GM23338 (cell line): ENCODE results near the gene ADGRL3. TPM values are rescaled to one million over a fixed set of nuclear protein-coding genes. Genes with fewer than 3 reads are reported as not detected.
"Not testable (repeated sequence)": the region's sequence is repeated elsewhere in the genome, so short reads cannot be mapped to it uniquely, and the experiment has no call there.

Experiments
- ATAC-seq: fragments of 200-7000 bp; cut with Tn5 transposase; 3 replicates; pipeline ENCODE4 v1.9.1; 2020
- DNase-seq: peaks from one replicate; pipeline ENCODE4 v3.0.0-alpha.2; 2015; ENCODE audit warnings: low spot score
- H2AFZ ChIP-seq: fragments of 200-600 bp; sonication (generic); 2 replicates; pipeline ENCODE4 v1.8.0; 2016; ENCODE audit warnings: antibody characterized with exemption, mild to moderate bottlenecking, moderate library complexity
- H3F3A ChIP-seq: fragments of 200-600 bp; sonication (generic); replicated peaks from 2 replicates; pipeline ENCODE4 v1.8.0; 2017; ENCODE audit warnings: antibody characterized with exemption, mixed run types, low read depth
- H3K27ac ChIP-seq: fragments of 200-600 bp; sonication (generic); 2 replicates; pipeline ENCODE4 v1.6.1; 2016; ENCODE audit warnings: low read depth
- H3K27me3 ChIP-seq: fragments of 200-600 bp; sonication (generic); 2 replicates; pipeline ENCODE4 v1.8.0; 2016; ENCODE audit warnings: mild to moderate bottlenecking, mixed run types, moderate library complexity; ENCODE audit not compliant: insufficient read depth
- H3K36me3 ChIP-seq: fragments of 200-600 bp; sonication (generic); 2 replicates; pipeline ENCODE4 v1.8.0; 2016; ENCODE audit warnings: mild to moderate bottlenecking; ENCODE audit not compliant: insufficient read depth
- H3K4me1 ChIP-seq: fragments of 200-600 bp; sonication (generic); 2 replicates; pipeline ENCODE4 v1.8.0; 2016; ENCODE audit warnings: mild to moderate bottlenecking, moderate library complexity; ENCODE audit not compliant: insufficient read depth
- H3K4me2 ChIP-seq: fragments of 200-600 bp; sonication (generic); 2 replicates; pipeline ENCODE4 v1.7.1; 2017; ENCODE audit warnings: mixed run types
- H3K4me3 ChIP-seq: fragments of 200-600 bp; sonication (generic); 2 replicates; pipeline ENCODE4 v1.6.1; 2016; ENCODE audit warnings: mixed run types
- H3K79me2 ChIP-seq: fragments of 200-600 bp; sonication (generic); replicated peaks from 2 replicates; pipeline ENCODE4 v1.8.0; 2017; ENCODE audit warnings: mild to moderate bottlenecking; ENCODE audit not compliant: insufficient read depth
- H3K9me2 ChIP-seq: fragments of 200-600 bp; sonication (generic); 2 replicates; pipeline ENCODE4 v1.8.0; 2017; ENCODE audit not compliant: insufficient read depth
- H4K20me1 ChIP-seq: fragments of 200-600 bp; sonication (generic); replicated peaks from 2 replicates; pipeline ENCODE4 v1.8.0; 2017; ENCODE audit warnings: mild to moderate bottlenecking; ENCODE audit not compliant: insufficient read depth
- H3K27ac Mint-ChIP-seq: 2 replicates; pipeline ENCODE4 v1.8.0; 2020; ENCODE audit warnings: inconsistent platforms, mild to moderate bottlenecking, moderate library complexity, mixed read lengths
- H3K27me3 Mint-ChIP-seq: 3 replicates; pipeline ENCODE4 v1.8.0; 2022; ENCODE audit warnings: low read depth, mild to moderate bottlenecking, moderate library complexity, mixed read lengths, inconsistent platforms; ENCODE audit not compliant: insufficient read depth, poor library complexity
- H3K36me3 Mint-ChIP-seq: 3 replicates; pipeline ENCODE4 v1.8.0; 2021; ENCODE audit warnings: low read depth, mild to moderate bottlenecking, inconsistent platforms, moderate library complexity, mixed read lengths
- H3K4me1 Mint-ChIP-seq: 3 replicates; pipeline ENCODE4 v1.8.0; 2020; ENCODE audit warnings: mild to moderate bottlenecking, inconsistent platforms, mixed read lengths
- H3K4me3 Mint-ChIP-seq: 3 replicates; pipeline ENCODE4 v1.8.0; 2021; ENCODE audit warnings: moderate library complexity, mild to moderate bottlenecking, inconsistent platforms, mixed read lengths
- H3K9me3 Mint-ChIP-seq: 3 replicates; pipeline ENCODE4 v1.8.0; 2020; ENCODE audit warnings: moderate library complexity, mild to moderate bottlenecking, inconsistent platforms, mixed read lengths
- CREB1 ChIP-seq: fragments of 250-450 bp; sonication (Bioruptor Pico); IDR thresholded peaks from 2 replicates; pipeline ENCODE4 v1.5.0; 2020; ENCODE audit warnings: low read depth, mild to moderate bottlenecking, moderate library complexity
- POLR2AphosphoS5 ChIP-seq: IDR thresholded peaks from 2 replicates; pipeline ENCODE4 v1.6.1; 2016; ENCODE audit warnings: antibody characterized with exemption, low read depth
- polyA plus RNA-seq: library from polyadenylated mRNA; unstranded; fragments of >200 nt; fragmentation: Nextera tagmentation; extraction: Ambion mirVana; gene quantifications from 2 replicates; pipeline ENCODE4 v1.2.1, GENCODE V29; 2016
- total RNA-seq: library from RNA; depleted of rRNA; stranded (reverse); fragments of >200 nt; shearing (Covaris generic); gene quantifications from 2 replicates; pipeline ENCODE4 v1.2.3, GENCODE V29; 2014

The ADGRL3 gene
- total and polyA plus RNA-seq, 2 experiments from 2014 or later = 9.7 to 16.5 TPM

DNA sequence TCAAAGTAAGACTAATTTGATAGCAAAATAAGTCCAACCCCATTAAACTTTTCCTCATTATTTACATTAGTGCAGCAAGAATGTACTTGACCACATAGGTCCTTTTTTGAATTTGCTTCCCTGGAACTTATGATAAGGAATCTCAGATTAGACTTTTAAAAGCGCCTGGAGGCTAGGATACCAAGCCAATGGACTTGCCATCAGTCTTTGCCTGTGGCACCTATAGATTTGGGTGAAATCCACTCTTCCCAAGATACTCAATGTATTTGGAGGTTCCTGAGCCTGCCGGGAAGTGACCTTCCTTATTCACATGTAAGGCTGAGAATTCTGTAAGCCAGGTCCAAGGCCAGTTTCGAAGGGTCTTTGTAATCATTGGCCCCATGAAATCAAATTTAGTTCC lies 553.6 kb downstream of the ADGRL3 start (continued):
- no peak for TF ChIP-seq CREB1 (CRISPR knock-in tag)

DNA sequence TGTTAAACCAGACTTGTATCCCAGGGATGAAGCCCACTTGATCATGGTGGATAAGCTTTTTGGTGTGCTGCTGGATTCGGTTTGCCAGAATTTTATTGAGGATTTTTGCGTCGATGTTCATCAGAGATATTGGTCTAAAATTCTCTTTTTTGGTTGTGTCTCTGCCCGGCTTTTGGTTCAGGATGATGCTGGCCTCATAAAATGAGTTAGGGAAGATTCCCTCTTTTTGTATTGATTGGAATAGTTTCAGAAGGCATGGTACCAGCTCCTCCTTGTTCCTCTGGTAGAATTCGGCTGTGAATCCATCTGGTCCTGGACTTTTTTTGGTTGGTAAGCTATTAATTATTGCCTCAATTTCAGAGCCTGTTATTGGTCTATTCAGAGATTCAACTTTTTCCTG lies 556.8 kb downstream of the ADGRL3 start:
- not testable (repeated sequence) for DNase-seq, H2AFZ ChIP-seq, H3K27ac Mint-ChIP-seq, H3K4me3 ChIP-seq, ATAC-seq, H3K4me2 ChIP-seq, H3K4me1 ChIP-seq, H3K9me2 ChIP-seq, H4K20me1 ChIP-seq, H3K27ac ChIP-seq, H3K4me1 Mint-ChIP-seq
- H3K4me3 Mint-ChIP-seq = peak overlapping the region; percentile 21; the same call in 2 of the 3 replicates
- peaks cover 85% of the 10 kb centered on the region for H3K27me3 Mint-ChIP-seq
- Histone ChIP-seq H3K36me3 (peaks cover 61% of the 10 kb centered on the region), H3F3A (peaks cover 56% of the 10 kb centered on the region), H3K79me2 (peaks cover 21% of the 10 kb centered on the region), H3K27me3 (peaks cover 17% of the 10 kb centered on the region)
- peaks cover 98% of the 10 kb centered on the region for H3K36me3 Mint-ChIP-seq
- TF ChIP-seq POLR2AphosphoS5 = peak; percentile 10; the same call in 1 of the 2 replicates
- peaks cover 98% of the 10 kb centered on the region for H3K9me3 Mint-ChIP-seq

DNA sequence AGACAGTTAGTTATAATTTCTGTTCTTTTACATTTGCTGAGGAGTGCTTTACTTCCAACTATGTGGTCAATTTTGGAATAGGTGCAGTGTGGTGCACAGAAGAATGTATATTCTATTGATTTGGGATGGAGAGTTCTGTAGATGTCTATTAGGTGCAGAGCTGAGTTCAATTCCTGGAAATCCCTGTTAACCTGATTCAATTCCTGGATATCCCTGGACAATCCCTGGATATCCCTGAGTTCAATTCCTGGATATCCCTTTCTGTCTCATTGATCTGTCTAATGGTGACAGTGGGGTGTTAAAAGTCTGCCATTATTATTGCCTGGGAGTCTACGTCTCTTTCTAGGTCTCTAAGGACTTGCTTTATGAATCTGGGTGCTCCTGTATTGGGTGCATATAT lies 557.9 kb downstream of the ADGRL3 start:
- not testable (repeated sequence) for H3K4me2 ChIP-seq, H3K9me2 ChIP-seq, H3K4me1 ChIP-seq, H4K20me1 ChIP-seq, DNase-seq, H3K27ac ChIP-seq, H2AFZ ChIP-seq, H3K4me3 ChIP-seq, H3K27ac Mint-ChIP-seq, H3K4me1 Mint-ChIP-seq
- Mint-ChIP-seq H3K9me3 (peaks cover 100% of the 10 kb centered on the region), H3K27me3 (peaks cover 88% of the 10 kb centered on the region), H3K4me3 (peak overlapping the region; percentile 30; the same call in 1 of the 3 replicates), H3K36me3 (peaks cover 98% of the 10 kb centered on the region)
- H3F3A ChIP-seq = peaks cover 56% of the 10 kb centered on the region
- ATAC-seq = peak; percentile 63
- H3K27me3 ChIP-seq = peaks cover 23% of the 10 kb centered on the region
- TF ChIP-seq POLR2AphosphoS5 = peak; percentile 61
- H3K36me3 ChIP-seq = peaks cover 61% of the 10 kb centered on the region
- peaks cover 11% of the 10 kb centered on the region for H3K79me2 ChIP-seq

DNA sequence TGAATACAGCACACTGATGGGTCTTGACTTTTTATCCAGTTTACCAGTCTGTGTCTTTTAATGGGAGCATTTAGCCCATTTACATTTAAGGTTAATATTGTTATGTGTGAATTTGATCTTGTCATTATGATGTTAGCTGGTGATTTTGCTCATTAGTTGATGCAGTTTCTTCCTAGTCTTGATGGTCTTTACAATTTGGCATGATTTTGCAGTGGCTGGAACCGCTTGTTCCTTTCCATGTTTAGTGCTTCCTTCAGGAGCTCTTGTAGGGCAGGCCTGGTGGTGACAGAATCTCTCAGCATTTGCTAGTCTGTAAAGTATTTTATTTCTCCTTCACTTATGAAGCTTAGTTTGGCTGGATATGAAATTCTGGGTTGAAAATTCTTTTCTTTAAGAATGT lies 558.5 kb downstream of the ADGRL3 start:
- H3K27ac Mint-ChIP-seq, H3K4me3 ChIP-seq, DNase-seq, H3K4me1 ChIP-seq, H3K27ac ChIP-seq, H3K4me2 ChIP-seq, H2AFZ ChIP-seq, H3K79me2 ChIP-seq, H3K4me1 Mint-ChIP-seq, H4K20me1 ChIP-seq, H3K4me3 Mint-ChIP-seq, ATAC-seq, H3K9me2 ChIP-seq: not testable (repeated sequence)
- H3K27me3 Mint-ChIP-seq = peaks cover 87% of the 10 kb centered on the region
- Histone ChIP-seq H3K27me3 (peaks cover 23% of the 10 kb centered on the region), H3F3A (peaks cover 62% of the 10 kb centered on the region), H3K36me3 (peaks cover 61% of the 10 kb centered on the region)
- peaks cover 98% of the 10 kb centered on the region for H3K36me3 Mint-ChIP-seq
- peaks cover 100% of the 10 kb centered on the region for H3K9me3 Mint-ChIP-seq

DNA sequence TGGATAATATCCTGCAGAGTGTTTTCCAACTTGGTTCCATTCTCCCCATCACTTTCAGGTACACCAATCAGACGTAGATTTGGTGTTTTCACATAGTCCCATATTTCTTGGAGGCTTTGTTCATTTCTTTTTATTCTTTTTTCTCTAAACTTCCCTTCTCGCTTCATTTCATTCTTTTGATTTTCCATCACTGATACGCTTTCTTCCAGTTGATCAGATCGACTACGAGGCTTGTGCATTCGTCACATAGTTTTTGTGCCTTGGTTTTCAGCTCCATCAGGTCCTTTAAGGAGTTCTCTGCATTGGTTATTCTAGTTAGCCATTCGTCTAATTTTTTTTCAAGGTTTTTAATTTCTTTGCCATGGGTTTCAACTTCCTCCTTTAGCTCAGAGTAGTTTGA lies 559.1 kb downstream of the ADGRL3 start:
- H3K4me3 Mint-ChIP-seq = peak overlapping the region; percentile 29; the same call in 2 of the 3 replicates
- H3K27me3 Mint-ChIP-seq = peaks cover 89% of the 10 kb centered on the region
- peaks cover 100% of the 10 kb centered on the region for H3K9me3 Mint-ChIP-seq
- DNase-seq, H3K9me2 ChIP-seq, H3K27ac Mint-ChIP-seq, ATAC-seq, H3K4me1 ChIP-seq, H3K4me1 Mint-ChIP-seq, H3K4me2 ChIP-seq, H2AFZ ChIP-seq: not testable (repeated sequence)
- Histone ChIP-seq H3F3A (peaks cover 67% of the 10 kb centered on the region), H3K36me3 (peaks cover 62% of the 10 kb centered on the region), H3K27me3 (peaks cover 23% of the 10 kb centered on the region), H4K20me1 (peaks cover 11% of the 10 kb centered on the region; the same call in 1 of the 2 replicates), H3K4me3 (peak overlapping the region; percentile 12; the same call in 1 of the 2 replicates), H3K79me2 (peaks cover 10% of the 10 kb centered on the region), H3K27ac (peak overlapping the region; percentile 33; the same call in 1 of the 2 replicates)
- peaks cover 99% of the 10 kb centered on the region for H3K36me3 Mint-ChIP-seq
